SK-N-SH (cell line): ENCODE measurements around the gene UBE2D1. TPM values are rescaled to one million over a fixed set of nuclear protein-coding genes. Genes with fewer than 3 reads are reported as not detected.

Source experiments
- CTCF ChIA-PET: fragments of 300-600, 350-600 bp; formaldehyde crosslinking; extraction: SDS; loops from one replicate; lab custom pipeline; 2021; lab: Yijun Ruan, JAX
- POLR2A ChIA-PET: fragments of 350-600 bp; sonication (Branson Sonifier 250); formaldehyde crosslinking; extraction: SDS; loops from one replicate; lab custom pipeline; 2020; ENCODE audit warnings: antibody characterized with exemption, inconsistent platforms; lab: Yijun Ruan, JAX
- DNase-seq: peaks from one replicate; pipeline ENCODE4 v3.0.0; 2012
- H2AFZ ChIP-seq: fragments of 200-600 bp; sonication (generic); 2 replicates; pipeline ENCODE4 v1.8.1; 2016; ENCODE audit warnings: antibody characterized with exemption, mild to moderate bottlenecking, low read depth
- H3F3A ChIP-seq: fragments of 200-600 bp; sonication (generic); replicated peaks from 2 replicates; pipeline ENCODE3; 2016; ENCODE audit warnings: antibody characterized with exemption, mild to moderate bottlenecking; ENCODE audit not compliant: insufficient read depth
- H3K27ac ChIP-seq, 2 experiments: fragments of 200-500 bp in 1 of 2; fragments of 200-600 bp in 1 of 2; sonication (Bioruptor generic) in 1 of 2; sonication (generic), shearing (Covaris generic) in 1 of 2; 2 replicates each; pipeline versions ENCODE4 v1.5.1 to v1.6.1; 2014 to 2016; ENCODE audit warnings: low read depth in 2 of 2, inconsistent platforms in 1 of 2, low read length in 1 of 2, mild to moderate bottlenecking in 1 of 2, mixed read lengths in 1 of 2
- H3K27me3 ChIP-seq: fragments of 200-600 bp; sonication (generic), shearing (Covaris generic); 2 replicates; pipeline ENCODE4 v1.6.1; 2016; ENCODE audit warnings: mixed run types; ENCODE audit not compliant: insufficient read depth
- H3K36me3 ChIP-seq, 2 experiments: fragments of 200-500 bp in 1 of 2; fragments of 200-600 bp in 1 of 2; sonication (Bioruptor generic) in 1 of 2; sonication (generic) in 1 of 2; replicated peaks in 1 of 2; 2 replicates each; pipeline versions ENCODE3 to v1.5.1; 2014 to 2016; ENCODE audit warnings: low read length in 1 of 2, mild to moderate bottlenecking in 1 of 2; ENCODE audit not compliant: insufficient read depth in 2 of 2, control insufficient read depth in 1 of 2
- H3K4me1 ChIP-seq, 2 experiments: fragments of 200-500 bp in 1 of 2; fragments of 200-600 bp in 1 of 2; sonication (Bioruptor generic) in 1 of 2; sonication (generic), shearing (Covaris generic) in 1 of 2; 2 replicates each; pipeline versions ENCODE4 v1.5.1 to v1.6.1; 2014 to 2016; ENCODE audit warnings: low read depth in 1 of 2, low read length in 1 of 2, mixed run types in 1 of 2; ENCODE audit not compliant: insufficient read depth in 2 of 2, control insufficient read depth in 1 of 2
- H3K4me2 ChIP-seq: fragments of 200-600 bp; sonication (generic), shearing (Covaris generic); 2 replicates; pipeline ENCODE4 v1.6.1; 2017; ENCODE audit warnings: mixed run types
- H3K4me3 ChIP-seq, 2 experiments: fragments of 200-500 bp in 1 of 2; fragments of 200-600 bp in 1 of 2; sonication (Bioruptor generic) in 1 of 2; sonication (generic), shearing (Covaris generic) in 1 of 2; 2 replicates each; pipeline versions ENCODE4 v1.5.1 to v1.8.1; 2014 to 2016; ENCODE audit warnings: low read depth in 2 of 2, inconsistent platforms in 1 of 2, low read length in 1 of 2, mild to moderate bottlenecking in 1 of 2, mixed read lengths in 1 of 2, moderate library complexity in 1 of 2
- H3K79me2 ChIP-seq: fragments of 200-600 bp; sonication (generic); 2 replicates; pipeline ENCODE4 v1.8.1; 2017; ENCODE audit warnings: mild to moderate bottlenecking; ENCODE audit not compliant: insufficient read depth
- H3K9ac ChIP-seq: fragments of 200-600 bp; sonication (generic); 2 replicates; pipeline ENCODE4 v1.6.1; 2017; ENCODE audit warnings: mixed run types
- H3K9me2 ChIP-seq: fragments of 200-600 bp; sonication (generic); 2 replicates; pipeline ENCODE4 v1.6.1; 2017; ENCODE audit warnings: mixed run types
- H3K9me3 ChIP-seq: fragments of 200-600 bp; sonication (generic); 2 replicates; pipeline ENCODE4 v1.6.1; 2017; ENCODE audit warnings: mixed run types, mild to moderate bottlenecking, moderate library complexity
- H4K20me1 ChIP-seq: fragments of 200-600 bp; sonication (generic); 2 replicates; pipeline ENCODE4 v1.6.1; 2017; ENCODE audit warnings: mild to moderate bottlenecking, mixed run types; ENCODE audit not compliant: insufficient read depth
- CHD2 ChIP-seq: fragments of 150-350 bp; IDR thresholded peaks from 2 replicates; pipeline ENCODE4 v1.6.1; 2018; ENCODE audit warnings: low read length; ENCODE audit not compliant: partially characterized antibody
- ELF1 ChIP-seq: IDR thresholded peaks from 2 replicates; pipeline ENCODE4 v1.4.0; 2012
- EP300 ChIP-seq, 2 experiments: IDR thresholded peaks; 2 replicates each; pipeline versions ENCODE4 v1.4.0 to v1.6.1; 2012; ENCODE audit warnings: borderline replicate concordance in 1 of 2, low read depth in 1 of 2, low read length in 1 of 2
- EZH2phosphoT487 ChIP-seq: fragments of 200-600 bp; sonication (generic); IDR thresholded peaks from 2 replicates; pipeline ENCODE4 v1.6.1; 2017; ENCODE audit warnings: low read depth, mixed run types, mild to moderate bottlenecking, antibody characterized with exemption, moderate library complexity, borderline replicate concordance
- FOSL2 ChIP-seq: IDR thresholded peaks from 2 replicates; pipeline ENCODE4 v1.4.0; 2012; ENCODE audit warnings: low read depth, mild to moderate bottlenecking, moderate library complexity, borderline replicate concordance
- FOXJ3 ChIP-seq: sonication (generic); formaldehyde crosslinking; IDR thresholded peaks from 2 replicates; pipeline ENCODE4 v1.5.1; 2020; ENCODE audit warnings: mild to moderate bottlenecking, missing genetic modification reagents
- FOXM1 ChIP-seq: IDR thresholded peaks from 2 replicates; pipeline ENCODE4 v1.4.0; 2012; ENCODE audit warnings: low read depth, mild to moderate bottlenecking
- JUND ChIP-seq: IDR thresholded peaks from 2 replicates; pipeline ENCODE4 v1.4.0; 2012
- MAX ChIP-seq: IDR thresholded peaks from 2 replicates; pipeline ENCODE4 v1.4.0; 2012; ENCODE audit warnings: low read depth
- NFIC ChIP-seq: IDR thresholded peaks from 2 replicates; pipeline ENCODE4 v1.4.0; 2012; ENCODE audit warnings: borderline replicate concordance
- NRF1 ChIP-seq: IDR thresholded peaks from 2 replicates; pipeline ENCODE4 v1.6.1; 2012; ENCODE audit warnings: low read depth, mild to moderate bottlenecking, low read length
- POLR2AphosphoS5 ChIP-seq: IDR thresholded peaks from 2 replicates; pipeline ENCODE4 v1.6.1; 2012; ENCODE audit warnings: low read depth, low read length
- RAD21 ChIP-seq: IDR thresholded peaks from 2 replicates; pipeline ENCODE4 v1.6.1; 2012; ENCODE audit warnings: mild to moderate bottlenecking, low read length
- RCOR1 ChIP-seq: fragments of 150-350 bp; IDR thresholded peaks from 2 replicates; pipeline ENCODE4 v1.6.1; 2017; ENCODE audit warnings: antibody characterized with exemption, low read length
- SIN3A ChIP-seq: IDR thresholded peaks from 2 replicates; pipeline ENCODE4 v1.6.1; 2012; ENCODE audit warnings: low read depth, mild to moderate bottlenecking, low read length, moderate library complexity, borderline replicate concordance
- TAF1 ChIP-seq: IDR thresholded peaks from 2 replicates; pipeline ENCODE4 v1.6.1; 2012; ENCODE audit warnings: low read depth, mild to moderate bottlenecking, low read length, moderate library complexity, borderline replicate concordance
- TCF12 ChIP-seq: IDR thresholded peaks from 2 replicates; pipeline ENCODE4 v1.4.0; 2012
- TEAD4 ChIP-seq: IDR thresholded peaks from 2 replicates; pipeline ENCODE4 v1.4.0; 2012; ENCODE audit warnings: mild to moderate bottlenecking, borderline replicate concordance; ENCODE audit not compliant: insufficient read depth
- WGBS: methylation state at CpG from one replicate; pipeline ENCODE4 v1.1.6; 2017; ENCODE audit warnings: low lambda C conversion rate; 5-methylcytosine and 5-hydroxymethylcytosine counted together
- polyA plus RNA-seq, 3 experiments: library from polyadenylated mRNA; depleted of rRNA; stranded (reverse); fragments of >200 nt; gene quantifications; 2 replicates each; pipeline ENCODE4 v1.2.3, GENCODE V29; 2012
- TF ChIP-seq, protein P1 (sequence below): IDR thresholded peaks from 2 replicates; pipeline ENCODE4; 2012
- TF ChIP-seq, protein P2 (sequence below): IDR thresholded peaks from 2 replicates; pipeline ENCODE4 v1.6.1; 2012; ENCODE audit warnings: mild to moderate bottlenecking, low read depth, low read length, moderate library complexity

Gene UBE2D1
- polyA plus RNA-seq, 1 of the 3 experiments (the other 2 are of a cell fraction): 8.7 TPM

GRCh38 chr10:58359541-58359940 lies 24.7 kb downstream of the UBE2D1 start:
- H3K4me1 ChIP-seq: peaks cover 2 to 4% of the 10 kb centered on the region in 2 experiments; a peak in 2 of 4 replicates
- POLR2A ChIA-PET: no interaction called here
- no peak overlapping the region for H3K9ac ChIP-seq
- H3K9me2 ChIP-seq: no peaks in the 10 kb centered on the region; the same call in 1 of the 2 replicates
- H4K20me1 ChIP-seq: no peaks in the 10 kb centered on the region; the same call in 1 of the 2 replicates
- TF ChIP-seq FOXJ3 (CRISPR knock-in tag): no peak
- no peak for TF ChIP-seq NFIC
- TF ChIP-seq SIN3A: no peak
- no peak for TF ChIP-seq JUND
- no peak for TF ChIP-seq EP300 (IDR thresholded peaks at IDR 0.05; ENCODE audit: borderline replicate concordance in 1 of 2, low read depth in 1 of 2, low read length in 1 of 2)
- TF ChIP-seq RAD21: no peak
- no peak for TF ChIP-seq FOSL2
- TF ChIP-seq NRF1: no peak
- no peak for TF ChIP-seq RCOR1
- TF ChIP-seq TCF12: no peak
- TF ChIP-seq, protein P1, sequence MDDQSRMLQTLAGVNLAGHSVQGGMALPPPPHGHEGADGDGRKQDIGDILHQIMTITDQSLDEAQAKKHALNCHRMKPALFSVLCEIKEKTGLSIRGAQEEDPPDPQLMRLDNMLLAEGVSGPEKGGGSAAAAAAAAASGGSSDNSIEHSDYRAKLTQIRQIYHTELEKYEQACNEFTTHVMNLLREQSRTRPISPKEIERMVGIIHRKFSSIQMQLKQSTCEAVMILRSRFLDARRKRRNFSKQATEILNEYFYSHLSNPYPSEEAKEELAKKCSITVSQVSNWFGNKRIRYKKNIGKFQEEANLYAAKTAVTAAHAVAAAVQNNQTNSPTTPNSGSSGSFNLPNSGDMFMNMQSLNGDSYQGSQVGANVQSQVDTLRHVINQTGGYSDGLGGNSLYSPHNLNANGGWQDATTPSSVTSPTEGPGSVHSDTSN: no peak
- TF ChIP-seq POLR2AphosphoS5: no peak
- TF ChIP-seq EZH2phosphoT487: no peak
- no peak for TF ChIP-seq ELF1
- no peak for TF ChIP-seq TAF1
- TF ChIP-seq, protein P2, sequence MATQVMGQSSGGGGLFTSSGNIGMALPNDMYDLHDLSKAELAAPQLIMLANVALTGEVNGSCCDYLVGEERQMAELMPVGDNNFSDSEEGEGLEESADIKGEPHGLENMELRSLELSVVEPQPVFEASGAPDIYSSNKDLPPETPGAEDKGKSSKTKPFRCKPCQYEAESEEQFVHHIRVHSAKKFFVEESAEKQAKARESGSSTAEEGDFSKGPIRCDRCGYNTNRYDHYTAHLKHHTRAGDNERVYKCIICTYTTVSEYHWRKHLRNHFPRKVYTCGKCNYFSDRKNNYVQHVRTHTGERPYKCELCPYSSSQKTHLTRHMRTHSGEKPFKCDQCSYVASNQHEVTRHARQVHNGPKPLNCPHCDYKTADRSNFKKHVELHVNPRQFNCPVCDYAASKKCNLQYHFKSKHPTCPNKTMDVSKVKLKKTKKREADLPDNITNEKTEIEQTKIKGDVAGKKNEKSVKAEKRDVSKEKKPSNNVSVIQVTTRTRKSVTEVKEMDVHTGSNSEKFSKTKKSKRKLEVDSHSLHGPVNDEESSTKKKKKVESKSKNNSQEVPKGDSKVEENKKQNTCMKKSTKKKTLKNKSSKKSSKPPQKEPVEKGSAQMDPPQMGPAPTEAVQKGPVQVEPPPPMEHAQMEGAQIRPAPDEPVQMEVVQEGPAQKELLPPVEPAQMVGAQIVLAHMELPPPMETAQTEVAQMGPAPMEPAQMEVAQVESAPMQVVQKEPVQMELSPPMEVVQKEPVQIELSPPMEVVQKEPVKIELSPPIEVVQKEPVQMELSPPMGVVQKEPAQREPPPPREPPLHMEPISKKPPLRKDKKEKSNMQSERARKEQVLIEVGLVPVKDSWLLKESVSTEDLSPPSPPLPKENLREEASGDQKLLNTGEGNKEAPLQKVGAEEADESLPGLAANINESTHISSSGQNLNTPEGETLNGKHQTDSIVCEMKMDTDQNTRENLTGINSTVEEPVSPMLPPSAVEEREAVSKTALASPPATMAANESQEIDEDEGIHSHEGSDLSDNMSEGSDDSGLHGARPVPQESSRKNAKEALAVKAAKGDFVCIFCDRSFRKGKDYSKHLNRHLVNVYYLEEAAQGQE: no peak
- TF ChIP-seq TEAD4: no peak
- TF ChIP-seq FOXM1: no peak
- TF ChIP-seq MAX: no peak
- TF ChIP-seq CHD2: no peak
- H3K4me2 ChIP-seq: no peak overlapping the region
- 97% methylated on average over 3 of the region's 3 CpGs for WGBS
- CTCF ChIA-PET: no interaction called here
- H3K27me3 ChIP-seq: no peaks in the 10 kb centered on the region
- no peak overlapping the region for H3K4me3 ChIP-seq
- H3K27ac ChIP-seq: no peak overlapping the region
- no peak overlapping the region for H2AFZ ChIP-seq
- H3K36me3 ChIP-seq: peaks cover 7 to 24% of the 10 kb centered on the region in 2 experiments
- H3K79me2 ChIP-seq: peaks cover 23% of the 10 kb centered on the region
- no peak for DNase-seq
- H3F3A ChIP-seq: peaks cover 9% of the 10 kb centered on the region
- H3K9me3 ChIP-seq: no peaks in the 10 kb centered on the region
